NT2/D1 (cell line): ENCODE data around the gene DUSP2.

ENCODE experiments used
- SUZ12 ChIP-seq: IDR thresholded peaks from 2 replicates; pipeline ENCODE4 v1.6.1; 2011; ENCODE audit not compliant: insufficient read length, insufficient read depth; ENCODE audit errors: extremely low read depth
- YY1 ChIP-seq: IDR thresholded peaks from 2 replicates; pipeline ENCODE4 v1.6.1; 2011; ENCODE audit not compliant: insufficient read length, insufficient read depth

DNA sequence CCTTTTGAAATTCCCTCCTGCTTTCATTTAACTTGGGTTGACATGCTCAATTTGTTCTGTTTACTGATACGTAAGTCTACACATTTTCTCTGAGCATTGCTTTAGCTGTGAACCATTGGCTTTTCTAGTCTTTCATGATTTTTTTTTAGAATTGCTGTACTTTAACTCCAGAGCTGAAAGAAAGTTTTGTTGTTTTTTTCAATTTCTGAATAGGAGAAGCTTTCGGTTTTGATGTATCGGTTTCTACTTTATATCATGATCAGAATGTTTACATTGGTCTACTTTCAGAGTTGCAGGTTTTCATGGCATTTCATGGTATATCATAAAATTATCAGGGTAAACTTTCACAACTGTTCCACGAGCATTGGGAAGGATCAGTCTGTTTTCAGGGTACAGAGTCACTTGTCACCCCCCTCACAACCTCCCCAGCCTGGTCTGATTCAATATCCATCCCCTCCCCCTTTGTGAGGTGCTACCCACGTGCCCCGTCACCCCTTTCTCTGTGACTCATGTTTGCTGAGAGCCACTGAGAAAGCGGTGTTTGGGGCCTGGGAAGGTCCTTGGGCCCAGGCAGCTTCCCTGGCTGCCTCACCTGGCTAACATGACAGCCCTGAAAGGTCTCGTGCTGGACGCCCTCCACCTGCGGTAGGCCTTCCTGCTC, 14.0 kb downstream of the DUSP2 start:
- TF ChIP-seq YY1 (no peak), SUZ12 (no peak)
